A549 (cell line): ENCODE results near the gene RBBP4. TPM values are rescaled to one million over a fixed set of nuclear protein-coding genes. Genes with fewer than 3 reads are reported as not detected.

Experiments
- ATAC-seq, 2 experiments: fragments of 200-7000 bp in 1 of 2; fragments of >200 bp in 1 of 2; cut with Nextera tagmentation in 1 of 2; cut with Tn5 transposase in 1 of 2; 3 replicates each; pipeline versions ENCODE4 v1.8.0 to v1.9.1; 2018 to 2020; ENCODE audit warnings: mild to moderate bottlenecking in 1 of 2, moderate library complexity in 1 of 2
- CTCF ChIA-PET: fragments of 300-600 bp; sonication (Branson Sonifier 250); formaldehyde crosslinking; extraction: SDS; loops from one replicate; lab custom pipeline; 2021; ENCODE audit warnings: antibody characterized with exemption, inconsistent platforms; lab: Yijun Ruan, JAX
- POLR2A ChIA-PET: fragments of 350-600 bp; formaldehyde crosslinking; extraction: SDS; loops from one replicate; lab custom pipeline; 2021; ENCODE audit warnings: antibody characterized with exemption, inconsistent platforms; lab: Yijun Ruan, JAX
- DNase-seq, 2 experiments: peaks; one replicate each; pipeline versions ENCODE4 v3.0.0 to v3.0.0-alpha.2; 2011 to 2016; ENCODE audit warnings: low read depth in 1 of 2, low spot score in 1 of 2
- FAIRE-seq: peaks from 2 replicates; lab custom pipeline; 2011; peaks lifted over from hg19 to GRCh38; lab: Jason Lieb, UNC
- H3K27ac ChIP-seq, 2 experiments: fragments of >200 bp; sonication (Bioruptor Twin); formaldehyde crosslinking; 3 replicates each; pipeline ENCODE4 v1.5.1; 2016 to 2017
- H3K4me1 ChIP-seq: fragments of >200 bp; sonication (Bioruptor Twin); formaldehyde crosslinking; 3 replicates; pipeline ENCODE4 v1.6.1; 2016
- H3K4me2 ChIP-seq: fragments of >200 bp; sonication (Bioruptor Twin); formaldehyde crosslinking; 3 replicates; pipeline ENCODE4 v1.6.1; 2016
- H3K4me3 ChIP-seq: fragments of >200 bp; sonication (Bioruptor Twin); formaldehyde crosslinking; 3 replicates; pipeline ENCODE4 v1.5.1; 2016
- H3K9me3 ChIP-seq: fragments of >200 bp; sonication (Bioruptor Twin); formaldehyde crosslinking; 3 replicates; pipeline ENCODE4 v1.6.1; 2016
- CBX8 ChIP-seq: fragments of 200-600 bp; sonication (generic); IDR thresholded peaks from 2 replicates; pipeline ENCODE4 v1.6.1; 2016
- CEBPB ChIP-seq, 2 experiments: fragments of >200 bp in 1 of 2; sonication (Bioruptor Twin) in 1 of 2; formaldehyde crosslinking in 1 of 2; IDR thresholded peaks; 2 replicates each; pipeline ENCODE4 v1.6.1; 2012 to 2016
- FOSL2 ChIP-seq, 2 experiments: fragments of 450-650 bp in 1 of 2; fragments of >200 bp in 1 of 2; sonication (Bioruptor Twin) in 1 of 2; formaldehyde crosslinking; IDR thresholded peaks; 2 replicates each; pipeline versions ENCODE4 v1.5.0 to v1.6.1; 2016 to 2020; ENCODE audit warnings: mild to moderate bottlenecking in 1 of 2, moderate library complexity in 1 of 2
- FOXS1 ChIP-seq: fragments of 250-450 bp; sonication (Bioruptor Pico); IDR thresholded peaks from 2 replicates; pipeline ENCODE4 v1.5.0; 2020; ENCODE audit warnings: mild to moderate bottlenecking, moderate library complexity
- GATA3 ChIP-seq: IDR thresholded peaks from 2 replicates; pipeline ENCODE4 v1.6.1; 2012; ENCODE audit warnings: borderline replicate concordance
- HOXA7 ChIP-seq: fragments of 250-450 bp; sonication (Bioruptor Pico); IDR thresholded peaks from 2 replicates; pipeline ENCODE4 v1.5.0; 2020; ENCODE audit warnings: mild to moderate bottlenecking, moderate library complexity
- HOXB5 ChIP-seq: fragments of 250-450 bp; sonication (Bioruptor Pico); IDR thresholded peaks from 2 replicates; pipeline ENCODE4 v1.5.0; 2020; ENCODE audit warnings: mild to moderate bottlenecking, moderate library complexity
- JUNB ChIP-seq: fragments of >200 bp; sonication (Bioruptor Twin); formaldehyde crosslinking; IDR thresholded peaks from 2 replicates; pipeline ENCODE4 v1.6.1; 2016
- MYC ChIP-seq: IDR thresholded peaks from 2 replicates; pipeline ENCODE4 v1.6.1; 2012; ENCODE audit warnings: mild to moderate bottlenecking, inconsistent platforms, low read length, improper control_type of control experiment, borderline replicate concordance
- NR3C1 ChIP-seq: fragments of >200 bp; sonication (Bioruptor Twin); formaldehyde crosslinking; IDR thresholded peaks from 3 replicates; pipeline ENCODE4 v1.6.1; 2017
- PHF8 ChIP-seq: fragments of 200-600 bp; sonication (generic); IDR thresholded peaks from 2 replicates; pipeline ENCODE4 v1.6.1; 2016; ENCODE audit warnings: low read depth, mild to moderate bottlenecking, antibody characterized with exemption, moderate library complexity, borderline replicate concordance
- POLR2A ChIP-seq: IDR thresholded peaks from 2 replicates; pipeline ENCODE4 v1.6.1; 2012; ENCODE audit warnings: mild to moderate bottlenecking, low read length
- POLR2AphosphoS2 ChIP-seq: conservative IDR thresholded peaks from 2 replicates; pipeline ENCODE4 v1.6.1; 2012; ENCODE audit warnings: low read length, improper control_type of control experiment, inconsistent platforms
- RARB ChIP-seq: fragments of 250-450 bp; sonication (Bioruptor Pico); IDR thresholded peaks from 2 replicates; pipeline ENCODE4 v1.8.0; 2021; ENCODE audit warnings: mild to moderate bottlenecking, moderate library complexity
- RCOR1 ChIP-seq: fragments of 150-350 bp; IDR thresholded peaks from 2 replicates; pipeline ENCODE4 v1.6.1; 2014; ENCODE audit warnings: antibody characterized with exemption, low read length, low read depth
- TP53 ChIP-seq: fragments of 250-450 bp; sonication (Bioruptor Pico); IDR thresholded peaks from 2 replicates; pipeline ENCODE4 v1.5.0; 2021; ENCODE audit warnings: mild to moderate bottlenecking, moderate library complexity
- ZC3H11A ChIP-seq: fragments of 450-650 bp; IDR thresholded peaks from 2 replicates; pipeline ENCODE4 v1.6.1; 2014; ENCODE audit warnings: antibody characterized with exemption, mild to moderate bottlenecking
- ZNF302 ChIP-seq: fragments of 250-450 bp; sonication (Bioruptor Pico); IDR thresholded peaks from 2 replicates; pipeline ENCODE4 v1.9.0; 2021; ENCODE audit warnings: inconsistent platforms, mild to moderate bottlenecking, moderate library complexity
- WGBS: methylation state at CpG from one replicate; pipeline ENCODE4 v1.1.6; 2017; ENCODE audit errors: missing lambda C conversion rate; 5-methylcytosine and 5-hydroxymethylcytosine counted together
- polyA plus RNA-seq, 4 experiments: library from polyadenylated mRNA; depleted of rRNA in 3 of 4; stranded (reverse); fragments of >200 nt; fragmentation: RNase III in 1 of 4; extraction: RNeasy Plus Mini Kit Qiagen cat#74134 plus additional on column Dnase treatment in 1 of 4; gene quantifications; 2 replicates in 3 of 4; 3 replicates in 1 of 4; pipeline ENCODE4 v1.2.3, GENCODE V29; 2011 to 2017
- TF ChIP-seq, protein P1 (sequence below): fragments of 250-450 bp; sonication (Bioruptor Pico); IDR thresholded peaks from 2 replicates; pipeline ENCODE4 v1.5.0; 2020; ENCODE audit warnings: low read depth, mild to moderate bottlenecking, moderate library complexity
- TF ChIP-seq, protein P2 (sequence below): IDR thresholded peaks from 2 replicates; pipeline ENCODE4 v1.6.1; 2012

RBBP4 gene
- polyA plus RNA-seq, 2 of the 4 experiments (the other 2 are of a cell fraction) = 107 to 137 TPM

DNA sequence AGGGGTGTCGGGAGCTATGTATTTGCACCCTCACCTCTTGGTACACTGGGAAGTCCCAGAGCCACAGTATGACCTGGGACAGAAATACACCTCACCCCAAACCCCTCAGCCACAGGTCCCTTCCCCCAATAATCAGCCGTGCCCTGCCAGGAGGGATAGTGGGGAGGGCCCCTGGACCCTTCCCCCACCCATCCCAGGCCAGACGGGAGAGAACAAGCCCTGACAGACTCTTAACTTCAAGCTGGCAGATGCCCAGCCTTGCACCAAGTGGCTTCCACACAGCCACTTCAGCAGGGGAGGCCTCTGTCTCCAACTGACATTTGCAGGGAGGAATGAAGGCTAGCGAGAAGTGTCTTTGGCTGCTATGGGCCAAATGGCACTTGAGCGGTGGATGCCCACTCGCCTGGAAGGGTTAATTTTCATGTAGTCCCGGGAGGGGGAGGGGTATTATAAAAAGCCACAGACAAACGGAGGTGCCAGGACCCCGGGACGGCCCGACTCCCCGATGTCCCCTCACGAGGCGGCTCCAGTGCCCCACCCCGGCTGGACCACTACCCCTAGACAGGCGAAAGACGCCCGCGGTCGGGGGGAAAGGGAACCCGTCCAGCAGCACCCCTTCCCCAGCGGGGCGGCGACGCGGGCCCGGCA, 51.1 kb downstream of the RBBP4 start:
- peaks cover 43% of the 10 kb centered on the region for H3K4me1 ChIP-seq
- TF ChIP-seq ZC3H11A (no peak), ZNF302 (CRISPR knock-in tag) (no peak), PHF8 (no peak), CBX8 (no peak), HOXA7 (no peak), POLR2AphosphoS2 (no peak), CEBPB (IDR thresholded peaks at IDR 0.05) (no peak), FOXS1 (CRISPR knock-in tag) (no peak), FOSL2 (IDR thresholded peaks at IDR 0.05) (no peak), FOSL2 (CRISPR knock-in tag; IDR thresholded peaks at IDR 0.05) (no peak), RCOR1 (no peak), TP53 (CRISPR knock-in tag) (no peak), NR3C1 (no peak), RARB (CRISPR knock-in tag) (no peak)
- TF ChIP-seq, protein P1, sequence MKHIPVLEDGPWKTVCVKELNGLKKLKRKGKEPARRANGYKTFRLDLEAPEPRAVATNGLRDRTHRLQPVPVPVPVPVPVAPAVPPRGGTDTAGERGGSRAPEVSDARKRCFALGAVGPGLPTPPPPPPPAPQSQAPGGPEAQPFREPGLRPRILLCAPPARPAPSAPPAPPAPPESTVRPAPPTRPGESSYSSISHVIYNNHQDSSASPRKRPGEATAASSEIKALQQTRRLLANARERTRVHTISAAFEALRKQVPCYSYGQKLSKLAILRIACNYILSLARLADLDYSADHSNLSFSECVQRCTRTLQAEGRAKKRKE (CRISPR knock-in tag) = no peak
- TF ChIP-seq, protein P2, sequence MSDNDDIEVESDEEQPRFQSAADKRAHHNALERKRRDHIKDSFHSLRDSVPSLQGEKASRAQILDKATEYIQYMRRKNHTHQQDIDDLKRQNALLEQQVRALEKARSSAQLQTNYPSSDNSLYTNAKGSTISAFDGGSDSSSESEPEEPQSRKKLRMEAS = no peak
- ATAC-seq (peak in 1 of 2 experiments; percentile 2; a peak in 3 of 6 replicates), FAIRE-seq (no peak), DNase-seq (no peak)
- WGBS = 60% methylated on average over 1 of the region's 27 CpGs
- H3K9me3 ChIP-seq = 0 out of 3 replicates have a peak, but pooled peaks cover 3% of the 10 kb centered on the region
- peak overlapping the region; percentile 64 for H3K4me3 ChIP-seq
- ChIA-PET CTCF (interaction anchor here (0.8 to 12.8 kb wide), 3 partner anchors 10 to 74 kb away, joined by 3 to 383 read pairs (median 29); no protein-coding TSS in a partner anchor), POLR2A (interaction anchor here (0.5 to 1.1 kb wide), 2 partner anchors 10 to 59 kb away, joined by 3 to 4 read pairs; no protein-coding TSS in a partner anchor)
- H3K4me2 ChIP-seq = peak overlapping the region; percentile 83
- peak overlapping the region; percentile 92 to 100 for H3K27ac ChIP-seq

DNA sequence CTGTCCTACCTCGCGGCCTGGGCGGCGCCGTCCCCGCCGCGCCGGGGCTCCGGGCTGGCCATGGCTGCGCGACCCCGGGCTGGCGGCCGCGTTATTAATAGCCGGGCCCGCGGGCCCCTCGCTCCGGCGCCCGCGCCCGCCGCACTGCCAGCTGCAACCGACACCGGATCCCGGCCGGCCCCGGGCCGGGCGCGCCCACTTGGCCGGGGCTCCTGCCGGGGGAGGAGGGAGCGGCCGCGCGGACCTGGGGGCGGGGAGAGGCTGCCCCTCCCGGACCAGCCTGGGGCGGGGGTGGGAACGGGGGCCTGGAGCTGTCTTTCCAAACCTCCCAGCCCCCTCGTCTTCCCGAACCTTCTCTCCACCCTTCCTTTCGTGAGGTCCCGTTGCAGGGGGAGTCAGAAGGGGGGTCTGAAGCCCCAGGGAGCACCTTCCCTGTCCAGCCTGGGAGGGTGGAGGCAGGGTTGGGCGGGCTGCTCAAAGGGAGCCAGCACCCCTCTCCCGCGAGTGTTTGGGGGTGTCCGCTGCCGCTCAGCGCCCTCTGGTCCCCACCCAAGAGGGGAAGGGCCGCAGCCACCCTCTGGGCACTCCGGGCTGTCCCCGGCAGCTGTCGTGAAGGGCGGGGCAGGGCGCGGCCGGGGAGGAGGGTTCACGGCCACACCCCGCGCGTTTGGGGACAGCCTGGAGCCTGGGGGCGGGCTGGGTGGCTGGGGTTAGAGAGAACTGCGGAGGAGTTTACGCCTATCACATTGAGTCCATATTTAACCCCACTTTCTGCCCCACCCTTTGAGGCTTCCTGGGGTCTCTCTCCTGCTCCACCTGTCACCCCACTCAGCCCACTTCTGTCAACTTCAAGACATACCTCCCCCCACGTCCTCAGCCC, 51.8 kb downstream of the RBBP4 start, which contains the start of gene SYNC:
Gene SYNC, minus strand, starts transcription at position 172 of the 880 bp plus-strand sequence. Its CDS starts 110 bp downstream, at position 62.
- Histone ChIP-seq H3K9me3 (0 out of 3 replicates have a peak, but pooled peaks cover 3% of the 10 kb centered on the region), H3K4me2 (peak within 1 kb of the TSS; percentile 83), H3K4me1 (peaks cover 43% of the 10 kb centered on the region), H3K27ac (peak within 1 kb of the TSS; percentile 92 to 100), H3K4me3 (peak within 1 kb of the TSS; percentile 64)
- TF ChIP-seq GATA3 = 0 out of 2 replicates have a peak, but pooled peaks have one; percentile 15
- TF ChIP-seq, protein P2 = no peak
- no peak for TF ChIP-seq HOXB5 (CRISPR knock-in tag)
- TF ChIP-seq JUNB = no peak
- TF ChIP-seq POLR2A = peak; percentile 7; the same call in 1 of the 2 replicates
- no peak for TF ChIP-seq MYC
- DNase-seq (peak; percentile 56 to 69), ATAC-seq (peak; percentile 62 to 74), FAIRE-seq (no peak)
- POLR2A ChIA-PET = interaction anchor here (1.1 to 1.6 kb wide), 2 partner anchors 10 to 52 kb away, joined by 4 read pairs; partner anchors contain the start of gene RBBP4
- 0% methylated on average over 6 of the region's 70 CpGs for WGBS
- CTCF ChIA-PET = interaction anchor here (3.7 to 12.8 kb wide), 2 partner anchors 9 to 73 kb away, joined by 29 to 383 read pairs; no protein-coding TSS in a partner anchor
